ENCODE measurements around the gene CERS1.

DNA sequence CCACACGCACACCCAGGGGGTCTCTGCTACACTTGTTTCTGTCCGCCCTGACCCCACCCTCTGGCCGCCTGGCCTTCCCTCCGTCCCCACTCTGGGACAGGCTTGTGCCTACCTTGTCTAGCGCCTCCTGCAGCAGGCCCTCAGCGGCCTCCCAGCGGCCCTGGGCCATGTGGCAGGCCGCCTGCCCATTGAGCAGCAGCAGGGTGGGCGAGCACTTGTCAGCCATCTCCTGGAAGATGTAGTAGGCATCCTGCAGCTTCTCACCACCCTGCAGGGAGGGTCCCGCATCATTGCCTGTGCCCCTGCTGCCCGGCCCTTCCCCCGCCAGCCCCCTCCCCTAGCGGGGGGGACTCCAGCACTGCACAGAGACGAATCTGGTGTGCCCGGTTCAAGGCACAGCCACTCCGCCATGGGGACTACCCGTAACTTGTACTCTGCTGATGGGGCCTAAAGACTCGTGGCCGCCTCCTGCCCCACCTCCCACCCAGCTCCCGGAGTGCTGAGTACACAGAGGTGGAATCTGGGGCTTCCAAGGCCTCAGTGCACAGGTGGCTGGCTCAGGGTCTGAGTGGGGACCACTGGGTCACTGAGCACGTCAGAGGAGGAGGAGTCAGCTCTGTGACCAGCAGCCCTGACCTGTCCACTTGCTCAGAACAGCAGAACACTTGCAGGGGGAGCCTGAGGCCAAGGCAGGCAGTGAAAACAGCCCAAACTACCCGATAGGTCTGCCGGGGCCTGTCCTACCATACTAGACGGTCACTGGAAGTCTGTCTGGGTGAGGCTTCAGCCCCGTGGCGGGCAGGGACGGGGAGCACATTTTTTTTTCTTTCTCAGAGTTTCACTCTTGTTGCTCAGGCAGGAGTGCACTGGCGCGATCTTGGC is 7.4 kb upstream of the CERS1 start:
- no peak for TF ChIP-seq POLR2A (IDR thresholded peaks at IDR 0.05)
- TF ChIP-seq, protein P1, sequence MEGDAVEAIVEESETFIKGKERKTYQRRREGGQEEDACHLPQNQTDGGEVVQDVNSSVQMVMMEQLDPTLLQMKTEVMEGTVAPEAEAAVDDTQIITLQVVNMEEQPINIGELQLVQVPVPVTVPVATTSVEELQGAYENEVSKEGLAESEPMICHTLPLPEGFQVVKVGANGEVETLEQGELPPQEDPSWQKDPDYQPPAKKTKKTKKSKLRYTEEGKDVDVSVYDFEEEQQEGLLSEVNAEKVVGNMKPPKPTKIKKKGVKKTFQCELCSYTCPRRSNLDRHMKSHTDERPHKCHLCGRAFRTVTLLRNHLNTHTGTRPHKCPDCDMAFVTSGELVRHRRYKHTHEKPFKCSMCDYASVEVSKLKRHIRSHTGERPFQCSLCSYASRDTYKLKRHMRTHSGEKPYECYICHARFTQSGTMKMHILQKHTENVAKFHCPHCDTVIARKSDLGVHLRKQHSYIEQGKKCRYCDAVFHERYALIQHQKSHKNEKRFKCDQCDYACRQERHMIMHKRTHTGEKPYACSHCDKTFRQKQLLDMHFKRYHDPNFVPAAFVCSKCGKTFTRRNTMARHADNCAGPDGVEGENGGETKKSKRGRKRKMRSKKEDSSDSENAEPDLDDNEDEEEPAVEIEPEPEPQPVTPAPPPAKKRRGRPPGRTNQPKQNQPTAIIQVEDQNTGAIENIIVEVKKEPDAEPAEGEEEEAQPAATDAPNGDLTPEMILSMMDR (IDR thresholded peaks at IDR 0.05), result no peak
